ENCODE results near the gene LRATD1.

- TF ChIP-seq POLR2A (IDR thresholded peaks at IDR 0.05) (no peak), CTCF (IDR thresholded peaks at IDR 0.05) (peak in 5 of 6 experiments; percentile 58 to 89 (median 77))
Observed at GRCh38 chr2:14634489-14635390, 2.2 kb downstream of the LRATD1 start.

Measured in esophagus squamous epithelium (tissue), 4 donors.